Fibroblast of lung (primary cell): ENCODE results near the gene MTM1. TPM values are rescaled to one million over a fixed set of nuclear protein-coding genes. Genes with fewer than 3 reads are reported as not detected.

Source experiments
- DNase-seq, 2 donors: peaks; one replicate each; pipeline versions ENCODE4 v3.0.0 to v3.0.0-alpha.2; 2010; ENCODE audit warnings: low read depth in 2 of 2
- H2AFZ ChIP-seq: 2 replicates; pipeline ENCODE4 v1.5.1; 2012; ENCODE audit warnings: low read length, control low read depth, inconsistent platforms
- H3K27ac ChIP-seq: 2 replicates; pipeline ENCODE4 v1.5.1; 2011; ENCODE audit warnings: low read length, control low read depth; ENCODE audit not compliant: insufficient read depth
- H3K27me3 ChIP-seq: 2 replicates; pipeline ENCODE4 v1.5.1; 2011; ENCODE audit warnings: mild to moderate bottlenecking, low read length; ENCODE audit not compliant: control insufficient read depth, insufficient read depth
- H3K36me3 ChIP-seq: 2 replicates; pipeline ENCODE4 v1.5.1; 2011; ENCODE audit warnings: low read length; ENCODE audit not compliant: control insufficient read depth, insufficient read depth
- H3K4me1 ChIP-seq: 2 replicates; pipeline ENCODE4 v1.5.1; 2011; ENCODE audit warnings: low read length; ENCODE audit not compliant: control insufficient read depth, insufficient read depth; ENCODE audit errors: extremely low read depth
- H3K4me2 ChIP-seq: 2 replicates; pipeline ENCODE4 v1.5.1; 2011; ENCODE audit warnings: low read length, control low read depth; ENCODE audit not compliant: insufficient read depth; ENCODE audit errors: extremely low read depth
- H3K4me3 ChIP-seq, 4 experiments: fragments of 200-600 bp in 1 of 4; sonication (generic) in 1 of 4; replicated peaks in 1 of 4; 2 replicates each; pipeline ENCODE4 v1.5.1; 2011 to 2016; ENCODE audit warnings: low read length in 4 of 4, low read depth in 3 of 4, mild to moderate bottlenecking in 3 of 4, control low read depth in 2 of 4, inconsistent platforms in 1 of 4, mixed read lengths in 1 of 4; ENCODE audit not compliant: insufficient read depth in 1 of 4; ENCODE audit errors: control extremely low read depth in 1 of 4
- H3K79me2 ChIP-seq: 2 replicates; pipeline ENCODE4 v1.5.1; 2012; ENCODE audit warnings: mild to moderate bottlenecking, low read length, inconsistent platforms; ENCODE audit not compliant: control insufficient read depth, insufficient read depth
- H3K9ac ChIP-seq: 2 replicates; pipeline ENCODE4 v1.5.1; 2011; ENCODE audit warnings: mild to moderate bottlenecking, low read length, control low read depth; ENCODE audit not compliant: insufficient read depth
- H3K9me3 ChIP-seq: 2 replicates; pipeline ENCODE4 v1.5.1; 2012; ENCODE audit warnings: low read depth, low read length; ENCODE audit not compliant: control insufficient read depth, insufficient read depth
- H4K20me1 ChIP-seq: 2 replicates; pipeline ENCODE4 v1.5.1; 2011; ENCODE audit warnings: low read length; ENCODE audit not compliant: control insufficient read depth, insufficient read depth; ENCODE audit errors: extremely low read depth
- CTCF ChIP-seq, 2 donors: IDR thresholded peaks in 1 of 2; conservative IDR thresholded peaks in 1 of 2; 1 replicate in 1 of 2; 2 replicates in 1 of 2; pipeline ENCODE4 v1.5.1; 2011 to 2012; ENCODE audit warnings: low read length in 2 of 2, control low read depth in 1 of 2, inconsistent platforms in 1 of 2, low read depth in 1 of 2, mild to moderate bottlenecking in 1 of 2
- EZH2 ChIP-seq: IDR thresholded peaks from 2 replicates; pipeline ENCODE4 v1.5.1; 2012; ENCODE audit warnings: low read length, control low read depth, mild to moderate bottlenecking; ENCODE audit errors: missing control alignments
- polyA plus RNA-seq, 2 donors: library from polyadenylated mRNA; depleted of rRNA in 1 of 2; stranded (reverse) in 1 of 2; unstranded in 1 of 2; fragments of >200 nt; gene quantifications; 2 replicates each; pipeline ENCODE4 v1.2.1, GENCODE V29; 2011 to 2012; ENCODE audit warnings: missing spikeins in 1 of 2
- total RNA-seq: library from RNA; depleted of rRNA; stranded (reverse); fragments of >200 nt; gene quantifications from 2 replicates; pipeline ENCODE4 v1.2.1, GENCODE V29; 2014

MTM1 gene
- total and polyA plus RNA-seq, 2 donors (not counting 1 experiment from before 2014, with no cell fraction given): 5.0 to 15.2 TPM

- Histone ChIP-seq H3K36me3 (no peaks in the 10 kb centered on the region), H3K79me2 (no peaks in the 10 kb centered on the region), H3K27me3 (no peaks in the 10 kb centered on the region), H2AFZ (no peak overlapping the region), H3K4me1 (peaks cover 3% of the 10 kb centered on the region), H3K4me2 (no peak overlapping the region), H3K4me3 (no peak overlapping the region), H3K9me3 (no peaks in the 10 kb centered on the region), H4K20me1 (no peaks in the 10 kb centered on the region), H3K27ac (no peak overlapping the region), H3K9ac (no peak overlapping the region)
- no peak for DNase-seq
- TF ChIP-seq CTCF (conservative IDR thresholded peaks at IDR 0.05 in 1 of 2, IDR thresholded peaks at IDR 0.05 in 1 of 2; ENCODE audit: low read depth in 1 of 2, low read length in 2 of 2) (no peak), EZH2 (no peak)
These were observed 25.6 kb upstream of the MTM1 start for GRCh38 chrX:150542846-150543229.

- H3K4me2 ChIP-seq: no peak overlapping the region
- H3K9me3 ChIP-seq: no peaks in the 10 kb centered on the region
- H3K4me1 ChIP-seq: peaks cover 3% of the 10 kb centered on the region
- no peak overlapping the region for H3K27ac ChIP-seq
- H3K4me3 ChIP-seq: no peak overlapping the region
- H2AFZ ChIP-seq: no peak overlapping the region
- no peak for DNase-seq
- no peak for TF ChIP-seq EZH2
- TF ChIP-seq CTCF (conservative IDR thresholded peaks at IDR 0.05 in 1 of 2, IDR thresholded peaks at IDR 0.05 in 1 of 2; ENCODE audit: low read depth in 1 of 2, low read length in 2 of 2): no peak
- H3K9ac ChIP-seq: no peak overlapping the region
- no peaks in the 10 kb centered on the region for H3K36me3 ChIP-seq
- H3K79me2 ChIP-seq: no peaks in the 10 kb centered on the region
- no peaks in the 10 kb centered on the region for H4K20me1 ChIP-seq
- H3K27me3 ChIP-seq: no peaks in the 10 kb centered on the region
These were observed 24.9 kb upstream of the MTM1 start for GRCh38 chrX:150543230-150544155.

GRCh38 chrX:150544222-150544787 is 24.1 kb upstream of the MTM1 start:
- Histone ChIP-seq H4K20me1 (no peaks in the 10 kb centered on the region), H3K4me3 (no peak overlapping the region), H3K27ac (no peak overlapping the region), H3K9ac (no peak overlapping the region), H3K27me3 (no peaks in the 10 kb centered on the region), H3K36me3 (no peaks in the 10 kb centered on the region), H3K79me2 (no peaks in the 10 kb centered on the region), H3K4me1 (peaks cover 3% of the 10 kb centered on the region), H2AFZ (no peak overlapping the region), H3K4me2 (no peak overlapping the region), H3K9me3 (no peaks in the 10 kb centered on the region)
- peak in 1 of 2 donors; percentile 4 for DNase-seq
- TF ChIP-seq EZH2 (no peak), CTCF (conservative IDR thresholded peaks at IDR 0.05 in 1 of 2, IDR thresholded peaks at IDR 0.05 in 1 of 2; ENCODE audit: low read depth in 1 of 2, low read length in 2 of 2) (no peak)
